RWPE1 (cell line): ENCODE measurements around the gene NR0B2.

Experiments
- CTCF ChIA-PET: fragments of 350-600 bp; sonication (Branson Sonifier 250); formaldehyde crosslinking; extraction: SDS; loops from one replicate; lab custom pipeline; 2021; lab: Yijun Ruan, JAX
- POLR2A ChIA-PET: fragments of 400-600 bp; formaldehyde crosslinking; extraction: SDS; loops from one replicate; lab custom pipeline; 2020; ENCODE audit warnings: antibody characterized with exemption; ENCODE audit not compliant: low non-redundant PET; lab: Yijun Ruan, JAX
- DNase-seq: peaks from one replicate; pipeline ENCODE4 v3.0.0; 2012; ENCODE audit warnings: low spot score
- H3K27ac ChIP-seq: fragments of 450-650 bp; 2 replicates; pipeline ENCODE4 v1.5.1; 2017
- TF ChIP-seq, protein P1 (sequence below): fragments of 450-650 bp; conservative IDR thresholded peaks from 2 replicates; pipeline ENCODE4 v1.5.1; 2017; ENCODE audit warnings: low read depth, mild to moderate bottlenecking

The NR0B2 gene

DNA sequence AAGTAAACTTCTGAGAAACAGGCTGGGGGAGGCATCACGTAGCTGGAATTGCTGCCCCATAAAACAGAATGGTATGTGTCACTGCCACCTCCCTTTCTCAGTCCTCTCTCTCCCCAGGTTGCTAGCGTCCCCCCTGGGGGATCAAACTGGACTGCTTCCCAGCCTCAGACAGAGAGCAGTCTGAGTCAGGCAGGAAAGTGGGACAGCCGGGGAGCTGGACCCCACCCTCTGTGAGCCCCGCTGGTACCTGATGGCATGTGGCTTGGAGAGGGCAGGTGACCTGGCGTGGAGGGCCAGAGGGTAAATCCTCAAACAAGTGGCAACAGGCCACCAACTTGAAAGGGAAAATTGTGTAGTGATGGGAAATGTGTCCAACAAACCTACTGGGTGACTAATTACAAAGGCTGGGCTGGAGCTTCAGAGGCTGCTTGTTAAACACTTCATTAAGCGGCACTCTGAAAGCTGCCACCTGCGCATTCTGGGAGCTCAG, 51.8 kb downstream of the NR0B2 start:
- ChIA-PET POLR2A (interaction anchor here (1.2 kb wide), 1 partner anchor 13 kb away, joined by 7 read pairs; no protein-coding TSS in a partner anchor), CTCF (interaction anchor here (0.5 to 0.8 kb wide), 8 partner anchors 11 to 1099 kb away, joined by 3 to 7 read pairs (median 4); no protein-coding TSS in a partner anchor)
- no peak for DNase-seq
- TF ChIP-seq, protein P1, sequence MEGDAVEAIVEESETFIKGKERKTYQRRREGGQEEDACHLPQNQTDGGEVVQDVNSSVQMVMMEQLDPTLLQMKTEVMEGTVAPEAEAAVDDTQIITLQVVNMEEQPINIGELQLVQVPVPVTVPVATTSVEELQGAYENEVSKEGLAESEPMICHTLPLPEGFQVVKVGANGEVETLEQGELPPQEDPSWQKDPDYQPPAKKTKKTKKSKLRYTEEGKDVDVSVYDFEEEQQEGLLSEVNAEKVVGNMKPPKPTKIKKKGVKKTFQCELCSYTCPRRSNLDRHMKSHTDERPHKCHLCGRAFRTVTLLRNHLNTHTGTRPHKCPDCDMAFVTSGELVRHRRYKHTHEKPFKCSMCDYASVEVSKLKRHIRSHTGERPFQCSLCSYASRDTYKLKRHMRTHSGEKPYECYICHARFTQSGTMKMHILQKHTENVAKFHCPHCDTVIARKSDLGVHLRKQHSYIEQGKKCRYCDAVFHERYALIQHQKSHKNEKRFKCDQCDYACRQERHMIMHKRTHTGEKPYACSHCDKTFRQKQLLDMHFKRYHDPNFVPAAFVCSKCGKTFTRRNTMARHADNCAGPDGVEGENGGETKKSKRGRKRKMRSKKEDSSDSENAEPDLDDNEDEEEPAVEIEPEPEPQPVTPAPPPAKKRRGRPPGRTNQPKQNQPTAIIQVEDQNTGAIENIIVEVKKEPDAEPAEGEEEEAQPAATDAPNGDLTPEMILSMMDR, result no peak
- H3K27ac ChIP-seq, result peak overlapping the region; percentile 100
